Hematopoietic multipotent progenitor cell treated with erythropoietin and hydrocortisone succinate and interleukin-3 and kit ligand, for 4 days (in vitro differentiated cells): Measurements from ENCODE around the gene GKN1.

Source experiments
- DNase-seq: peaks from one replicate; pipeline ENCODE4 v3.0.0-alpha.2; 2015

GKN1 gene

GRCh38 chr2:69010437-69011194 is 36.2 kb downstream of the GKN1 start:
- DNase-seq: no peak

GRCh38 chr2:69011611-69012157 is 37.2 kb downstream of the GKN1 start:
- no peak for DNase-seq

- DNase-seq: peak; percentile 61
Measured at GRCh38 chr2:69012310-69013141, 38.1 kb downstream of the GKN1 start.

GRCh38 chr2:69013142-69013839 is 38.9 kb downstream of the GKN1 start, which contains the start of gene ANTXR1:
Gene ANTXR1, plus strand, starts transcription at chr2:69013179. Its CDS starts 321 bp downstream, at chr2:69013500.
- peak; percentile 43 for DNase-seq

GRCh38 chr2:69013840-69014821 is 39.7 kb downstream of the GKN1 start:
- no peak for DNase-seq

- peak; percentile 13 for DNase-seq
Measured at GRCh38 chr2:69017080-69017479, 42.6 kb downstream of the GKN1 start.

- no peak for DNase-seq
Measured at GRCh38 chr2:69017835-69018234, 43.4 kb downstream of the GKN1 start.

GRCh38 chr2:69018678-69019095 is 44.3 kb downstream of the GKN1 start:
- DNase-seq: no peak

- no peak for DNase-seq
Measured at GRCh38 chr2:69020496-69021426, 46.3 kb downstream of the GKN1 start.

GRCh38 chr2:69021727-69022126 is 47.3 kb downstream of the GKN1 start:
- no peak for DNase-seq

- DNase-seq: no peak
Measured at GRCh38 chr2:69022548-69022947, 48.1 kb downstream of the GKN1 start.

GRCh38 chr2:69023236-69023635 is 48.8 kb downstream of the GKN1 start:
- no peak for DNase-seq

GRCh38 chr2:69026026-69026425 is 51.6 kb downstream of the GKN1 start:
- peak; percentile 80 for DNase-seq

GRCh38 chr2:69026691-69027459 is 52.4 kb downstream of the GKN1 start:
- DNase-seq: no peak
